Brain pericyte (primary cell): ENCODE measurements around the gene KARS1.
"Not testable (repeated sequence)": the region's sequence is repeated elsewhere in the genome, so short reads cannot be mapped to it uniquely, and the experiment has no call there.

ENCODE experiments used
- DNase-seq: peaks from one replicate; pipeline ENCODE4 v3.0.0-alpha.2; 2012; ENCODE audit warnings: low read depth, low spot score

Gene KARS1

GRCh38 chr16:75624921-75625334 is 22.5 kb downstream of the KARS1 start:
- no peak for DNase-seq

DNA sequence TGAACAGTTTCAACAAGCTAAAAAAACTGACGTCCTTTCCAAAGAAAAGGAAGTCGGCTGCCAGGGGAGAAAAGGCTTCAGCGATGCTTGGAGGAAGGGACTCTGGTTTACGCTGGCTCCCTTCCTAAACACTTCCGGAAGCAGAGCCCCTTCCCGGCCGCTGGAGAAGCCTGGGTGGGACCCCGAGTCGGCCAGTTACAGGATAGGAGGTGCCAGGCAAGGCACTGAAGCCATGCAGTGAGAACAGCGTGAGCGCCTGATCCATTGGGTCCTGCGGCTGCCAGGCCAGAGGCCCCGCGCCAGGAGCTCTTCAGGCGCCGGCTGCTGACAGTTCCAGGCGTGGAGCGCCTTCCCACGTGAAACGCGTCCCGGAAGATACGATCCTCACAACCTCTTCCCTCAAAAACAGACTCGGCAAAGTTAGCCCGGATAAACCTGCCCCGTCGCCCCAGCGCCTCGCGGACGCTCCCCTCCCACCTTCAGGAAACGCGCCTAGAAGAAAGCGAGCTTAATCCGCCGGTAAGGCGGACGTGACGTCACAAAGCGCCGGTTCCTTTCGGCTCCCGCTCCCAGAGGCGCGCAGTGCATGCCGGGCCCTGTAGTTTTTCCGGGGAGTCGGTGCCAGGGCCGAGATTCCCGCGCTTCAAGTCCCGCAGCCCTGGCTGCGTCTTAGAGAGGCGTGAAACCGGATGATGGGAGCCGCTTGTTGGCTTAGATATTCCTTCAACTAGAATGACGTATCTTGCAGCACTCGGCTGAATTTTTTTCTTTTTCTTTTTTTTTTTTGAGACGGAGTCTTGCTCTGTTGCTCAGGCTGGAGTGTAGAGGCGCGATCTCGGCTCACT is 24.5 kb downstream of the KARS1 start, which contains the start of gene ADAT1:
TSS of gene ADAT1 (minus strand) at position 521 of the 845 bp plus-strand sequence. CDS start 2,482 bp downstream, outside the sequence.
- DNase-seq, result peak; percentile 96

DNA sequence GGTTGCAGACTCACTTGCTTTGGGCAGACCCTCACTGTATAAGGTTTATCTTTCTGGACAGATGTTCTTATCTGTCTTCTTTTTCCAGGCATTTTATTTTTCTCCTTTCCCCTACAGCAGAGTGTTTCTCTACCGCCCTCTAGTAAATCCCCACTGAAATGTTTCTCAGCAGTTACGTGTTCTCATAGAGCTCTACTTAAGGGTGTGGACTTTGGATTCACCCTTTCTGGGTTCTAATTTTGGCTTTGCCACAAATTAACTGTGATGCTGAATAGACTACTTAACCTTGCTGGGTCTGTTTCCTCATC is 26.3 kb downstream of the KARS1 start:
- no peak for DNase-seq

GRCh38 chr16:75620326-75621169 is 26.9 kb downstream of the KARS1 start:
- no peak for DNase-seq

DNA sequence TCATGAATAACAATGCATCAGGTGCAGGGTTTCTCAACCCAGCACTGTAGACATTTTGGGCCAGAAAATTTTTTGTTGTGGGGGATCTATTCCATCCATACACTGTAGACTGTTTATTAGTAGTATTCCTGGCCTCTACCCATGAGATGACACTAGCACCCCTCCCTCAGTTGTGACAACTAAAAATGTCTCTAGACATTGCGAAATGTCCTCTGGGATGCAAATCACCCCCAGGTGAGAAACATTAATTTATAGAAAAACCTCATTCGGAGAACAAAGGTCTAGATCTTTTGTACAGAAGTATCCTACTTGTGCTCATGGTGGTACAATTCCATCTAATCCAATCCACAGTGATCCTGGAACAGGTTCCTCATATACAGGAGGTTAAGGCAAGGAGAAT is 28.7 kb downstream of the KARS1 start:
- no peak for DNase-seq

- no peak for DNase-seq
Measured at GRCh38 chr16:75617121-75617520, 30.3 kb downstream of the KARS1 start.

GRCh38 chr16:75616521-75617010 is 30.9 kb downstream of the KARS1 start:
- no peak for DNase-seq

- DNase-seq, result no peak
Measured at GRCh38 chr16:75615619-75616018, 31.8 kb downstream of the KARS1 start.

DNA sequence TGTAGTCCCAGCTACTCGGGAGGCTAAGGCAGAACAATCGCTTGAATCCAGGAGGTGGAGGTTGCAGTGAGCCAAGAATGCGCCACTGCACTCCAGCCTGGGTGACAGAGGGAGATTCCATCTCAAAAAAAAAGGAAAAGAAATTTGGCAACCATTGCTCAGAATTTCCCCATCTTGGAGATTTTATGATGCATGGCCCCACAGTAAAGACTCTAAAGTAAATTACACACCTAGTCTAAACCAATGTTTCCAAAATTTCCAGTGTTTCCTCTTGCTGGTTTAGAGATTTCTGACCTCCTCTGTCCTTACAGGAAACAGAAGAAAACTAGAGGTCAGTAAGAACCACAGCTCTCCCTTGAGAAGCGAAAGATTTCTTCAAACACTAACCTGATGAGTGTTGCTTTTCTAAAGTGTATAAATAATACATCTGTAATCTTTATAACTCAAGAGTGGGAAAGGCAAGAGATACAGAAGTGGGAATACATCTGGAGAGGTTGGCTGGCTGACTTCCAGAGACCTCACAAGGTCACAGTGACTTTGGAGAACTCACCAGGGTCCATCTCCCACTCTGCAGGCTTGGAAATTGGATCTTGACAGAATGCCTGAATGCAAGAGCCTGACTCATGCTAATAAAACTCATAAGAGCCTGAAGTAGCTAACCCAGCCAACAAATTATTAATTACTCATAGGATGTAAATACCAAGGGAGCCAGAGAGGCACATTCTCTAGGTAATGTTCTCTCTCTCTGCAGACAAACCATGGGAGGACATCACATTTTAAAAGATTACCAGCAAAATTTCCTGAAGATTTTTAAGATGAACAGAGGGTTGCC is 33.2 kb downstream of the KARS1 start:
- no peak for DNase-seq

GRCh38 chr16:75606507-75606906 is 41.0 kb downstream of the KARS1 start:
- no peak for DNase-seq

DNA sequence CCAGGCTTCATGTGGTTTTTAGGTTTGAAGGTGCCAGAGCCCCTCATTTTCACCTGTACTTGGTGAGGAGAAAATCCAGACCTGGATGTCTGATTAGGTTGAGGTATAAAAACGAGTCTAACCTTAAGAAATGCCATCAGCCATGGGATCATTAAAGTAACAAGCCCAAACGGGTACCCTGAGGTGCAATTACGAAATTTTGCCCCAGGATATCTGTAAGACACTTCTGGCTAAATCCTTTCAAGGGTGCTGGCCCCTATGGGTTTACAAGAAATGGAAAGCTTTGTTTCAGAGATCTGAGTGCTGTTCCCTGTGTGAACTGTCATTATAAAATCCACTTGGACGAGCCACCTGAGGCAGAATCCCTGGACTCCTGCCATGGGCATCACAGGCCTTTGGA is 44.2 kb downstream of the KARS1 start:
- DNase-seq, result no peak

DNA sequence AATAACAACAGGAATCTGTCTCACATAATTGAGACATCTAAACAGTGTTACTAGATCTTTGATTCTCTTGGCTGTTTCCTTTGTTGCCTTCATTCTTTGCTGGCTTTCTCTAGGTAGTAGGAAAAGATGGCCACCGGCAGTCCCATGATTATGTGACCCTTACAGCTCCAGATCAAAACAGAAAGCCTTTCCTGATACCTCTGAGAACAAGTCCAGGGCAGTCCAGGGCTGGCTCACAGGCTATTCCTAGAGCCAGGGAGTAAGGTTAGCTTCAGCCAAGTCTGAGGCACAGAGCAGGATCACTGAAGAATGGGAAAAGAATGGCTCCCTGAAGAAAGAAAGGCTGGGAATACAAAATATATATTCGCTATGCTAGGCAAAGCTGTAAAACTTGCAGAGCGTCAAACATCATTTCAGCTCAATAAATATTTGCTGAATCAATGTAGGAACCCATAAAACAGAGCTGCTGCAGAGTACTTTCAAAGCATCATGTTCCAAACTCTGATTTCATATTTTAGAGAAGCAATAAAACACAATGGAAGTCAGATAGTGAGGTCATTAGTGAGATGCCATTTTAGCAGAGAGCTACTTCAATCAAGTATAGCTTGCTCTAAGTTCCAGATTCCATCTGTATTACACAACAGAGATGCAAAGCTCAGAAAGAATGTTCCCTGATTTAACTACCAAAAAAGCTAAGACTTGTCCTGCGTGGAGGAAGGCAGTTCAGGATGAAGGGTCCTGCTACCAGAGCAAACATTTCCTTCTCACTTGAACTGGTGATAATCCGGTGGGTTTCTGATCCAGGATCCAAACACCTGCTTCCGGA is 47.8 kb downstream of the KARS1 start:
- DNase-seq, result no peak

GRCh38 chr16:75593825-75594820 is 53.3 kb downstream of the KARS1 start:
- no peak for DNase-seq

- no peak for DNase-seq
Measured at GRCh38 chr16:75593308-75593707, 54.2 kb downstream of the KARS1 start.

DNA sequence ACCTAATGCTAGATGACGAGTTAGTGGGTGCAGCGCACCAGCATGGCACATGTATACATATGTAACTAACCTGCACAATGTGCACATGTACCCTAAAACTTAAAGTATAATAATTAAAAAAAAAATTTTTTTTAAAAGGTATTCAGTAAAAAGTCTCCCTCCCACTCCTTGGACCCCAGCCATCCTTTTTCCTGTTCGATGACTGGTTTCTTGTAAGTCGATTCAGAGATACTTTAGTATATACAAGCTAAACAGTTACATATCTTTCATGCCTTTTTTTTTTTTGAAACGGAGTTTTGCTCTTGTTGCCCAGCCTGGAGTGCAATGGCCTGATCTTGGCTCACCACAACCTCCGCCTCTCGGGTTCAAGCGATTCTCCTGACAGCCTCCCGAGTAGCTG is 55.5 kb downstream of the KARS1 start:
- DNase-seq, result not testable (repeated sequence)

GRCh38 chr16:75590920-75591843 is 56.3 kb downstream of the KARS1 start:
- DNase-seq, result no peak

- DNase-seq, result no peak
Measured at GRCh38 chr16:75589306-75589705, 58.2 kb downstream of the KARS1 start.

DNA sequence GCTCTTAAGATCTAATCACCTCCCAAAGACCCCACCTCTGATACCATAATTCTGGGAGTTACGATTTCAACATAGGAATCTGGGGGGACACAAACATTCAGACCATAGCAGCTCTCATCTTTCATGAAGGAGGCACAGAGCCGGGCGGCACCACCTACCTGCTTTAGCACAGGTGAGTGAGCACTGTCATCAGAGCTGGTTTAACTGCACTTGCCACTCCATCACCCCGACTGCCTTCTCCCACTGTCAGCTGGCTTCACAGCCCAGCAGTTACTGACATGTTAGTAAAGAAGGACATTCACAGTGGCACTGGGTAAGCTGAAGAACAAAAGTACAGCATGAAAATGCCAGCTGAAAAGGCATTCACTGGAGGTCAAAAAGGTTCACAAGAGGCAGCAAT is 58.7 kb downstream of the KARS1 start:
- DNase-seq, result no peak

GRCh38 chr16:75584108-75584507 is 63.4 kb downstream of the KARS1 start:
- no peak for DNase-seq
